ENCODE results near the gene PLEKHA8. TPM values are rescaled to one million over a fixed set of nuclear protein-coding genes. Genes with fewer than 3 reads are reported as not detected.

PLEKHA8 gene
- total and polyA plus RNA-seq, 10 of the 15 experiments (the other 5 are each of a cell fraction or from before 2014, with no cell fraction given): 1.1 to 13.2 (median 5.7) TPM

DNA sequence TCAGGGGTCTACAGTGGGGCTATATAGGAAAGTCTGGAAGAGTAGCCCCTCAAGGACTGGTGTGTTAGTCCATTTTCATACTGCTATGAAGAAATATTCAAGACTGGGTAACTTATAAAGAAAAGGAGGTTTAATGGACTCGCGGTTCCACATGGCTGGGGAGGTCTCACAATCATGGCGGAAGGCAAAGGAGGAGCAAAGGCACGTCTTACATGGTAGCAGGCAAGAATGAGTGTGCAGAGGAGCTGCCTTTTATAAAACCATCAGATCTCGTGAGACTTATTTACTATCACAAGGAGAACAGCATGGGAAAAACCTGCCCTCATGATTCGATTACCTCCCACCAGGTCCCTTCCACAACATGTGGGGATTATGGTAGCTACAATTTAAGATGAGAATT is 4.7 kb upstream of the PLEKHA8 start:
- BruUV-seq (replicated peaks): no TSS peak
- peak overlapping the region; percentile 82 for H3K4me2 ChIP-seq (ENCODE audit: control insufficient read depth, insufficient read depth)
- FAIRE-seq: no peak
- H3K4me1 ChIP-seq (ENCODE audit: control insufficient read depth, insufficient read depth, low read length): peaks cover 11% of the 10 kb centered on the region
- no peak overlapping the region for H3K9ac ChIP-seq (ENCODE audit: control insufficient read depth, insufficient read depth, low read length)
- ChIA-PET CTCF (interaction anchor here (1.5 kb wide), 1 partner anchor 38 kb away, joined by 9 read pairs; no protein-coding TSS in a partner anchor), POLR2A (interaction anchor here (1.0 to 1.4 kb wide), 2 partner anchors 13 to 102 kb away, joined by 3 read pairs; no protein-coding TSS in a partner anchor), SMC1A (ENCODE audit: uncharacterized antibody, unreplicated experiment) (interaction anchor here (0.6 kb wide), 1 partner anchor 39 kb away, joined by 3 read pairs; no protein-coding TSS in a partner anchor), RAD21 (ENCODE audit: unreplicated experiment) (no interaction called here)
- WGBS (ENCODE audit: insufficient coverage, insufficient replicate concordance, low lambda C conversion rate, missing lambda C conversion rate): 100% methylated on average over 6 of the region's 6 CpGs
- H3K9me3 ChIP-seq (replicated peaks; ENCODE audit: control insufficient read depth, insufficient read depth, low read length): no peaks in the 10 kb centered on the region
- no peaks in the 10 kb centered on the region for H4K20me1 ChIP-seq (ENCODE audit: control insufficient read depth, insufficient read depth)
- no peak overlapping the region for H3K27ac ChIP-seq (ENCODE audit: control insufficient read depth, insufficient read depth)
- H3K79me2 ChIP-seq (ENCODE audit: control insufficient read depth, insufficient read depth, low read length): peaks cover 29% of the 10 kb centered on the region
- DNase-seq (ENCODE audit: low read depth, low spot score): no peak
- peak overlapping the region; percentile 76; the same call in 1 of the 2 replicates for H3K4me3 ChIP-seq
- no peak overlapping the region for H2AFZ ChIP-seq (ENCODE audit: control insufficient read depth, low read depth, low read length)
- TF ChIP-seq, protein P1, sequence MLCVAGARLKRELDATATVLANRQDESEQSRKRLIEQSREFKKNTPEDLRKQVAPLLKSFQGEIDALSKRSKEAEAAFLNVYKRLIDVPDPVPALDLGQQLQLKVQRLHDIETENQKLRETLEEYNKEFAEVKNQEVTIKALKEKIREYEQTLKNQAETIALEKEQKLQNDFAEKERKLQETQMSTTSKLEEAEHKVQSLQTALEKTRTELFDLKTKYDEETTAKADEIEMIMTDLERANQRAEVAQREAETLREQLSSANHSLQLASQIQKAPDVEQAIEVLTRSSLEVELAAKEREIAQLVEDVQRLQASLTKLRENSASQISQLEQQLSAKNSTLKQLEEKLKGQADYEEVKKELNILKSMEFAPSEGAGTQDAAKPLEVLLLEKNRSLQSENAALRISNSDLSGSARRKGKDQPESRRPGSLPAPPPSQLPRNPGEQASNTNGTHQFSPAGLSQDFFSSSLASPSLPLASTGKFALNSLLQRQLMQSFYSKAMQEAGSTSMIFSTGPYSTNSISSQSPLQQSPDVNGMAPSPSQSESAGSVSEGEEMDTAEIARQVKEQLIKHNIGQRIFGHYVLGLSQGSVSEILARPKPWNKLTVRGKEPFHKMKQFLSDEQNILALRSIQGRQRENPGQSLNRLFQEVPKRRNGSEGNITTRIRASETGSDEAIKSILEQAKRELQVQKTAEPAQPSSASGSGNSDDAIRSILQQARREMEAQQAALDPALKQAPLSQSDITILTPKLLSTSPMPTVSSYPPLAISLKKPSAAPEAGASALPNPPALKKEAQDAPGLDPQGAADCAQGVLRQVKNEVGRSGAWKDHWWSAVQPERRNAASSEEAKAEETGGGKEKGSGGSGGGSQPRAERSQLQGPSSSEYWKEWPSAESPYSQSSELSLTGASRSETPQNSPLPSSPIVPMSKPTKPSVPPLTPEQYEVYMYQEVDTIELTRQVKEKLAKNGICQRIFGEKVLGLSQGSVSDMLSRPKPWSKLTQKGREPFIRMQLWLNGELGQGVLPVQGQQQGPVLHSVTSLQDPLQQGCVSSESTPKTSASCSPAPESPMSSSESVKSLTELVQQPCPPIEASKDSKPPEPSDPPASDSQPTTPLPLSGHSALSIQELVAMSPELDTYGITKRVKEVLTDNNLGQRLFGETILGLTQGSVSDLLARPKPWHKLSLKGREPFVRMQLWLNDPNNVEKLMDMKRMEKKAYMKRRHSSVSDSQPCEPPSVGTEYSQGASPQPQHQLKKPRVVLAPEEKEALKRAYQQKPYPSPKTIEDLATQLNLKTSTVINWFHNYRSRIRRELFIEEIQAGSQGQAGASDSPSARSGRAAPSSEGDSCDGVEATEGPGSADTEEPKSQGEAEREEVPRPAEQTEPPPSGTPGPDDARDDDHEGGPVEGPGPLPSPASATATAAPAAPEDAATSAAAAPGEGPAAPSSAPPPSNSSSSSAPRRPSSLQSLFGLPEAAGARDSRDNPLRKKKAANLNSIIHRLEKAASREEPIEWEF (IDR thresholded peaks at IDR 0.05; ENCODE audit: insufficient replicate concordance, low read depth, low read length): no peak
- no peak for TF ChIP-seq ZNF217 (IDR thresholded peaks at IDR 0.05)
- TF ChIP-seq WRNIP1 (IDR thresholded peaks at IDR 0.05; ENCODE audit: borderline replicate concordance, low read depth, low read length): no peak
- TF ChIP-seq, protein P2, sequence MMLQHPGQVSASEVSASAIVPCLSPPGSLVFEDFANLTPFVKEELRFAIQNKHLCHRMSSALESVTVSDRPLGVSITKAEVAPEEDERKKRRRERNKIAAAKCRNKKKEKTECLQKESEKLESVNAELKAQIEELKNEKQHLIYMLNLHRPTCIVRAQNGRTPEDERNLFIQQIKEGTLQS (IDR thresholded peaks at IDR 0.05; ENCODE audit: borderline replicate concordance, extremely low read depth, low read depth, low read length): no peak
- TF ChIP-seq, protein P3, sequence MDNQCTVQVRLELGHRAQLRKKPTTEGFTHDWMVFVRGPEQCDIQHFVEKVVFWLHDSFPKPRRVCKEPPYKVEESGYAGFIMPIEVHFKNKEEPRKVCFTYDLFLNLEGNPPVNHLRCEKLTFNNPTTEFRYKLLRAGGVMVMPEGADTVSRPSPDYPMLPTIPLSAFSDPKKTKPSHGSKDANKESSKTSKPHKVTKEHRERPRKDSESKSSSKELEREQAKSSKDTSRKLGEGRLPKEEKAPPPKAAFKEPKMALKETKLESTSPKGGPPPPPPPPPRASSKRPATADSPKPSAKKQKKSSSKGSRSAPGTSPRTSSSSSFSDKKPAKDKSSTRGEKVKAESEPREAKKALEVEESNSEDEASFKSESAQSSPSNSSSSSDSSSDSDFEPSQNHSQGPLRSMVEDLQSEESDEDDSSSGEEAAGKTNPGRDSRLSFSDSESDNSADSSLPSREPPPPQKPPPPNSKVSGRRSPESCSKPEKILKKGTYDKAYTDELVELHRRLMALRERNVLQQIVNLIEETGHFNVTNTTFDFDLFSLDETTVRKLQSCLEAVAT (IDR thresholded peaks at IDR 0.05): 0 out of 2 replicates have a peak, but pooled peaks have one; percentile 27
- peak; percentile 87; the same call in 1 of the 2 replicates for TF ChIP-seq ZBTB33 (IDR thresholded peaks at IDR 0.05)
- no peak for ATAC-seq
- H3K27me3 ChIP-seq (replicated peaks in 1 of 2; ENCODE audit: control insufficient read depth in 2 of 2, insufficient read depth in 2 of 2, low read length in 1 of 2): no peaks in the 10 kb centered on the region
- H3K36me3 ChIP-seq (ENCODE audit: control insufficient read depth in 2 of 2, insufficient read depth in 2 of 2, low read length in 1 of 2): no peaks in the 10 kb centered on the region; a peak in 1 of 4 replicates
- in situ Hi-C loops (cut with MboI) (no loop called here), intact Hi-C loops (cut with micrococcal nuclease; ENCODE audit: unreplicated experiment) (no loop called here)
